ENCODE data around the gene TOX2. TPM values are rescaled to one million over a fixed set of nuclear protein-coding genes. Genes with fewer than 3 reads are reported as not detected.

Gene TOX2
- polyA plus RNA-seq, 3 donors, result 0.39 to 0.56 (median 0.47) TPM

GRCh38 chr20:43975096-43975768, 60.6 kb downstream of the TOX2 start:
- intact Hi-C loops (cut with micrococcal nuclease), result loop anchor here in 1 of 2 donors (5.0 kb wide), 1 partner anchor 38 kb away; no protein-coding TSS in a partner anchor
- TF ChIP-seq CTCF (IDR thresholded peaks at IDR 0.05), result no peak
- H2AFZ ChIP-seq (ENCODE audit: insufficient read depth, low read depth, low read length, poor library complexity, severe bottlenecking), result no peak overlapping the region
- H3K4me2 ChIP-seq (replicated peaks; ENCODE audit: extremely low read depth, low read length, poor library complexity, severe bottlenecking), result no peak overlapping the region
- H3K27me3 ChIP-seq (ENCODE audit: control insufficient read depth in 2 of 2, insufficient read depth in 2 of 2, low read length in 2 of 2), result peaks cover 9 to 13% of the 10 kb centered on the region in 2 donors
- Mint-ChIP-seq H3K27me3 (ENCODE audit: low read depth in 3 of 3) (peaks cover 34 to 40% (median 38%) of the 10 kb centered on the region in 3 donors), H3K27ac (no peak overlapping the region), H3K4me3 (no peak overlapping the region), H3K36me3 (no peaks in the 10 kb centered on the region), H3K4me1 (peaks cover 20% of the 10 kb centered on the region), H3K9me3 (peaks cover 0 to 2% (median 0%) of the 10 kb centered on the region in 7 donors)
- H3K4me1 ChIP-seq (ENCODE audit: control insufficient read depth in 1 of 2, insufficient read depth in 2 of 2, low read length in 2 of 2), result peaks cover 17 to 18% of the 10 kb centered on the region in 2 donors
- 87% methylated on average over 3 of the region's 6 CpGs for WGBS (ENCODE audit: insufficient coverage)
- no peak overlapping the region for H3K9ac ChIP-seq (ENCODE audit: insufficient read depth, low read length, poor library complexity, severe bottlenecking)
- H3K27ac ChIP-seq (ENCODE audit: low read depth in 1 of 2, low read length in 2 of 2), result no peak overlapping the region
- H4K20me1 ChIP-seq (ENCODE audit: insufficient read depth, low read length), result no peaks in the 10 kb centered on the region
- no peaks in the 10 kb centered on the region for H3K79me2 ChIP-seq (ENCODE audit: insufficient read depth, low read length)
- DNase-seq, result no peak
- no peak overlapping the region for H3K4me3 ChIP-seq (replicated peaks in 1 of 3; ENCODE audit: low read depth in 2 of 3, low read length in 3 of 3)
- no peaks in the 10 kb centered on the region for H3K9me3 ChIP-seq (replicated peaks in 1 of 2; ENCODE audit: control insufficient read depth in 1 of 2, insufficient read depth in 1 of 2, low read length in 2 of 2)
- H3K36me3 ChIP-seq (replicated peaks in 1 of 2; ENCODE audit: control insufficient read depth in 1 of 2, insufficient read depth in 2 of 2, low read length in 2 of 2), result no peaks in the 10 kb centered on the region

- Mint-ChIP-seq H3K4me1 (peaks cover 26% of the 10 kb centered on the region), H3K4me3 (peak overlapping the region in 1 of 2 donors; percentile 64), H3K36me3 (no peaks in the 10 kb centered on the region), H3K9me3 (peaks cover 0 to 2% (median 0%) of the 10 kb centered on the region in 7 donors), H3K27me3 (ENCODE audit: low read depth in 3 of 3) (peaks cover 27 to 33% (median 32%) of the 10 kb centered on the region in 3 donors), H3K27ac (no peak overlapping the region)
- intact Hi-C loops (cut with micrococcal nuclease), result loop anchor here in 1 of 2 donors (5.0 kb wide), 1 partner anchor 39 kb away; no protein-coding TSS in a partner anchor
- H3K27ac ChIP-seq (ENCODE audit: low read depth in 1 of 2, low read length in 2 of 2), result no peak overlapping the region
- H2AFZ ChIP-seq (ENCODE audit: insufficient read depth, low read depth, low read length, poor library complexity, severe bottlenecking), result no peak overlapping the region
- no peaks in the 10 kb centered on the region for H3K9me3 ChIP-seq (replicated peaks in 1 of 2; ENCODE audit: control insufficient read depth in 1 of 2, insufficient read depth in 1 of 2, low read length in 2 of 2)
- H3K27me3 ChIP-seq (ENCODE audit: control insufficient read depth in 2 of 2, insufficient read depth in 2 of 2, low read length in 2 of 2), result peaks cover 9 to 13% of the 10 kb centered on the region in 2 donors
- no CpG with 5 or more reads among the region's 7 CpGs for WGBS (ENCODE audit: insufficient coverage)
- no peak for TF ChIP-seq CTCF (IDR thresholded peaks at IDR 0.05)
- H4K20me1 ChIP-seq (ENCODE audit: insufficient read depth, low read length), result no peaks in the 10 kb centered on the region
- no peak overlapping the region for H3K4me3 ChIP-seq (replicated peaks in 1 of 3; ENCODE audit: low read depth in 2 of 3, low read length in 3 of 3)
- H3K79me2 ChIP-seq (ENCODE audit: insufficient read depth, low read length), result no peaks in the 10 kb centered on the region
- peak; percentile 49 to 71 (median 71) for DNase-seq
- H3K9ac ChIP-seq (ENCODE audit: insufficient read depth, low read length, poor library complexity, severe bottlenecking), result no peak overlapping the region
- no peaks in the 10 kb centered on the region for H3K36me3 ChIP-seq (replicated peaks in 1 of 2; ENCODE audit: control insufficient read depth in 1 of 2, insufficient read depth in 2 of 2, low read length in 2 of 2)
- H3K4me1 ChIP-seq (ENCODE audit: control insufficient read depth in 1 of 2, insufficient read depth in 2 of 2, low read length in 2 of 2), result peaks cover 24 to 27% of the 10 kb centered on the region in 2 donors
- peak overlapping the region; percentile 0 for H3K4me2 ChIP-seq (replicated peaks; ENCODE audit: extremely low read depth, low read length, poor library complexity, severe bottlenecking)
These were observed 61.9 kb downstream of the TOX2 start for GRCh38 chr20:43976547-43976946.
